H1 (cell line): ENCODE data around the gene VPS72. TPM values are rescaled to one million over a fixed set of nuclear protein-coding genes. Genes with fewer than 3 reads are reported as not detected.

ENCODE experiments used
- CTCF ChIA-PET: fragments of 300-600 bp; sonication (Branson Sonifier 250); formaldehyde crosslinking; loops from one replicate; lab custom pipeline; 2021; ENCODE audit not compliant: partially characterized antibody; lab: Charles Lee
- POLR2A ChIA-PET: fragments of 300-600 bp; sonication (Branson Sonifier 250); formaldehyde crosslinking; loops from one replicate; lab custom pipeline; 2021; ENCODE audit warnings: inconsistent platforms; ENCODE audit not compliant: partially characterized antibody; lab: Charles Lee
- DNase-seq, 2 experiments: peaks; one replicate each; pipeline versions ENCODE4 v3.0.0 to v3.0.0-alpha.2; 2010 to 2022; ENCODE audit warnings: low spot score in 2 of 2, low read depth in 1 of 2, mixed read lengths in 1 of 2
- FAIRE-seq: peaks from 2 replicates; lab custom pipeline; 2011; peaks lifted over from hg19 to GRCh38; lab: Jason Lieb, UNC
- H2AFZ ChIP-seq: 2 replicates; pipeline ENCODE4 v1.8.1; 2012; ENCODE audit warnings: low read length, inconsistent platforms
- H2AK5ac ChIP-seq: 2 replicates; pipeline ENCODE4 v1.6.1; 2013; ENCODE audit warnings: low read depth, low read length
- H2BK120ac ChIP-seq: replicated peaks from 2 replicates; pipeline ENCODE3; 2013; ENCODE audit warnings: low read depth, low read length, inconsistent platforms
- H2BK12ac ChIP-seq: 2 replicates; pipeline ENCODE4 v1.6.1; 2013; ENCODE audit warnings: low read depth, low read length
- H2BK15ac ChIP-seq: 2 replicates; pipeline ENCODE4 v1.6.1; 2013; ENCODE audit warnings: low read length
- H2BK20ac ChIP-seq: 2 replicates; pipeline ENCODE4 v1.6.1; 2013; ENCODE audit warnings: low read length
- H2BK5ac ChIP-seq: 2 replicates; pipeline ENCODE4 v1.6.1; 2013; ENCODE audit warnings: low read depth, low read length
- H3K14ac ChIP-seq: 2 replicates; pipeline ENCODE4 v1.6.1; 2013; ENCODE audit warnings: inconsistent platforms; ENCODE audit not compliant: insufficient read length
- H3K18ac ChIP-seq: 2 replicates; pipeline ENCODE4 v1.6.1; 2013; ENCODE audit warnings: low read length; ENCODE audit errors: extremely low read depth
- H3K23ac ChIP-seq: 2 replicates; pipeline ENCODE4 v1.6.1; 2013; ENCODE audit warnings: inconsistent platforms; ENCODE audit not compliant: insufficient read length
- H3K23me2 ChIP-seq: 2 replicates; pipeline ENCODE4 v1.6.1; 2013; ENCODE audit warnings: low read depth, low read length
- H3K27ac ChIP-seq: 2 replicates; pipeline ENCODE4 v1.6.1; 2011; ENCODE audit warnings: low read depth, low read length, inconsistent platforms
- H3K27me3 ChIP-seq, 4 experiments: replicated peaks in 1 of 4; 1 replicate in 1 of 4; 2 replicates in 3 of 4; pipeline versions ENCODE4 v1.6.1 to v1.8.1; 2011 to 2013; ENCODE audit warnings: low read length in 3 of 4, mild to moderate bottlenecking in 3 of 4, inconsistent platforms in 2 of 4, mixed read lengths in 2 of 4, moderate library complexity in 1 of 4; ENCODE audit not compliant: control insufficient read depth in 3 of 4, insufficient read depth in 3 of 4; ENCODE audit errors: extremely low read depth in 1 of 4
- H3K36me3 ChIP-seq, 4 experiments: 2 replicates each; pipeline versions ENCODE4 v1.6.1 to v1.8.1; 2011 to 2013; ENCODE audit warnings: mild to moderate bottlenecking in 4 of 4, low read length in 3 of 4, moderate library complexity in 2 of 4, control low read depth in 1 of 4, inconsistent platforms in 1 of 4; ENCODE audit not compliant: insufficient read depth in 4 of 4, control insufficient read depth in 2 of 4
- H3K4ac ChIP-seq: replicated peaks from 2 replicates; pipeline ENCODE3; 2013; ENCODE audit warnings: low read length, low read depth, mixed read lengths, inconsistent platforms; ENCODE audit not compliant: insufficient read length
- H3K4me1 ChIP-seq, 4 experiments: replicated peaks in 1 of 4; 1 replicate in 1 of 4; 2 replicates in 3 of 4; pipeline versions ENCODE4 v1.6.1 to v1.8.1; 2011 to 2013; ENCODE audit warnings: low read length in 3 of 4, inconsistent platforms in 2 of 4, mixed read lengths in 1 of 4; ENCODE audit not compliant: insufficient read depth in 4 of 4, control insufficient read depth in 3 of 4
- H3K4me2 ChIP-seq, 2 experiments: 2 replicates each; pipeline versions ENCODE4 v1.6.1 to v1.8.1; 2011 to 2013; ENCODE audit warnings: low read depth in 2 of 2, low read length in 2 of 2, control low read depth in 1 of 2, inconsistent platforms in 1 of 2, mild to moderate bottlenecking in 1 of 2; ENCODE audit not compliant: insufficient read depth in 1 of 2
- H3K4me3 ChIP-seq, 4 experiments: fragments of 200-600, 300-600 bp in 1 of 4; sonication (generic), shearing (Covaris generic), sonication (Bioruptor Twin) in 1 of 4; 2 replicates each; pipeline versions ENCODE4 v1.5.1 to v1.8.1; 2011 to 2016; ENCODE audit warnings: low read length in 4 of 4, low read depth in 3 of 4, control low read depth in 2 of 4, inconsistent platforms in 2 of 4, mild to moderate bottlenecking in 2 of 4, mixed read lengths in 1 of 4, moderate library complexity in 1 of 4; ENCODE audit not compliant: insufficient read depth in 2 of 4; ENCODE audit errors: extremely low read depth in 1 of 4
- H3K56ac ChIP-seq: replicated peaks from 2 replicates; pipeline ENCODE3; 2013; ENCODE audit warnings: low read depth, mild to moderate bottlenecking, mixed read lengths, low read length, inconsistent platforms; ENCODE audit not compliant: insufficient read length
- H3K79me1 ChIP-seq: 2 replicates; pipeline ENCODE4 v1.6.1; 2013; ENCODE audit warnings: low read depth, low read length, control low read depth
- H3K79me2 ChIP-seq, 2 experiments: 2 replicates each; pipeline versions ENCODE4 v1.6.1 to v1.8.1; 2012 to 2013; ENCODE audit warnings: low read length in 2 of 2, mild to moderate bottlenecking in 2 of 2, inconsistent platforms in 1 of 2; ENCODE audit not compliant: insufficient read depth in 2 of 2, control insufficient read depth in 1 of 2
- H3K9ac ChIP-seq, 4 experiments: replicated peaks in 1 of 4; 1 replicate in 1 of 4; 2 replicates in 3 of 4; pipeline versions ENCODE4 v1.6.1 to v1.8.1; 2011 to 2013; ENCODE audit warnings: low read depth in 3 of 4, low read length in 3 of 4, control low read depth in 2 of 4, mild to moderate bottlenecking in 2 of 4, moderate library complexity in 2 of 4, inconsistent platforms in 1 of 4; ENCODE audit errors: extremely low read depth in 1 of 4
- H3K9me3 ChIP-seq, 2 experiments: 2 replicates each; pipeline versions ENCODE4 v1.6.1 to v1.8.1; 2012 to 2013; ENCODE audit warnings: mild to moderate bottlenecking in 2 of 2, moderate library complexity in 2 of 2, control low read depth in 1 of 2, inconsistent platforms in 1 of 2, low read depth in 1 of 2, low read length in 1 of 2, mixed read lengths in 1 of 2; ENCODE audit not compliant: insufficient read depth in 2 of 2
- H4K20me1 ChIP-seq, 2 experiments: replicated peaks in 1 of 2; 2 replicates each; pipeline versions ENCODE3 to v1.8.1; 2011 to 2013; ENCODE audit warnings: inconsistent platforms in 2 of 2, low read length in 2 of 2, mild to moderate bottlenecking in 1 of 2; ENCODE audit not compliant: insufficient read depth in 2 of 2, control insufficient read depth in 1 of 2
- H4K5ac ChIP-seq: 2 replicates; pipeline ENCODE4 v1.6.1; 2013; ENCODE audit warnings: low read length, low read depth, mixed read lengths, inconsistent platforms; ENCODE audit not compliant: insufficient read length
- H4K8ac ChIP-seq: 2 replicates; pipeline ENCODE4 v1.8.0; 2013; ENCODE audit warnings: mild to moderate bottlenecking, moderate library complexity, low read length, inconsistent platforms; ENCODE audit not compliant: insufficient read depth; ENCODE audit errors: extremely low read depth
- H4K91ac ChIP-seq: replicated peaks from 2 replicates; pipeline ENCODE3; 2013; ENCODE audit warnings: low read length, mixed read lengths, inconsistent platforms; ENCODE audit not compliant: insufficient read length
- KDM5A ChIP-seq: fragments of 200-600 bp; IDR thresholded peaks from 2 replicates; pipeline ENCODE4 v1.7.1; 2012; ENCODE audit warnings: mild to moderate bottlenecking, low read length, inconsistent platforms, mixed read lengths
- NANOG ChIP-seq: IDR thresholded peaks from 2 replicates; pipeline ENCODE4 v1.6.1; 2011; ENCODE audit warnings: low read length, low read depth, mild to moderate bottlenecking, inconsistent platforms; ENCODE audit not compliant: insufficient read depth, poor library complexity, severe bottlenecking
- WGBS, 2 experiments: shearing (Covaris generic) in 1 of 2; methylation state at CpG; one replicate each; pipeline versions ENCODE4 v1.1.6 to v1.1.7; 2013 to 2015; ENCODE audit warnings: low lambda C conversion rate in 2 of 2, mixed read lengths in 2 of 2, inconsistent platforms in 1 of 2, low coverage in 1 of 2, missing lambda C conversion rate in 1 of 2; ENCODE audit not compliant: insufficient replicate concordance in 2 of 2, insufficient coverage in 1 of 2, insufficient read length in 1 of 2; ENCODE audit errors: extremely low coverage in 1 of 2, missing lambda C conversion rate in 1 of 2; 5-methylcytosine and 5-hydroxymethylcytosine counted together
- polyA plus RNA-seq, 7 experiments: library from polyadenylated mRNA; depleted of rRNA in 3 of 7; stranded (reverse) in 5 of 7; unstranded in 2 of 7; fragments of >200 nt in 5 of 7; fragments of 200-250 nt in 2 of 7; gene quantifications; 1 replicate in 5 of 7; 2 replicates in 1 of 7; 4 replicates in 1 of 7; pipeline versions ENCODE4 v1.2.1 to v1.2.3, GENCODE V29; 2011 to 2013; ENCODE audit warnings: missing spikeins in 2 of 7, mixed read lengths in 2 of 7
- total RNA-seq: library from RNA; stranded (reverse); fragmentation: NEBNext Ultra II Directional; extraction: Animal tissue kit (Norgen Biotek cat#: 25700); gene quantifications from 2 replicates; pipeline ENCODE4 v1.2.1, GENCODE V29; 2021

The VPS72 gene
- total and polyA plus RNA-seq, 2 of the 8 experiments (the other 6 are each of a cell fraction or from before 2014, with no cell fraction given) = 86.6 to 121 TPM

GRCh38 chr1:151134396-151134795 is 55.6 kb downstream of the VPS72 start:
- no peaks in the 10 kb centered on the region for H3K79me2 ChIP-seq
- H2BK120ac ChIP-seq = no peak overlapping the region
- peaks cover 15% of the 10 kb centered on the region for H3K23me2 ChIP-seq
- H3K9ac ChIP-seq = no peak overlapping the region; a peak in 1 of 7 replicates
- H2BK20ac ChIP-seq = no peak overlapping the region
- WGBS, 2 experiments = 95% methylated on average over 3 of the region's 3 CpGs; no CpG with 5 or more reads in 1 of the 2 experiments
- peaks cover 0 to 28% (median 20%) of the 10 kb centered on the region in 4 experiments; a peak in 5 of 7 replicates for H3K27me3 ChIP-seq
- FAIRE-seq = no peak
- H4K8ac ChIP-seq = no peak overlapping the region
- no peak overlapping the region for H4K91ac ChIP-seq
- no peak overlapping the region for H3K23ac ChIP-seq
- no peak overlapping the region for H3K4me3 ChIP-seq
- no peak overlapping the region for H3K56ac ChIP-seq
- no peak overlapping the region for H2AK5ac ChIP-seq
- DNase-seq = no peak
- no peak overlapping the region for H3K27ac ChIP-seq
- peaks cover 0 to 10% (median 2%) of the 10 kb centered on the region in 4 experiments; a peak in 3 of 8 replicates for H3K36me3 ChIP-seq
- H3K18ac ChIP-seq = no peak overlapping the region
- no peak overlapping the region for H4K5ac ChIP-seq
- H3K79me1 ChIP-seq = no peaks in the 10 kb centered on the region
- ChIA-PET POLR2A (interaction anchor here (0.6 to 9.8 kb wide), 6 partner anchors 9 to 96 kb away, joined by 3 to 124 read pairs (median 4); partner anchors contain the start of genes C1orf56, SEMA6C and VPS72), CTCF (interaction anchor here (0.9 to 7.9 kb wide), 10 partner anchors 8 to 110 kb away, joined by 3 to 94 read pairs (median 4); partner anchors contain the start of genes TMOD4 and TNFAIP8L2)
- H3K14ac ChIP-seq = no peak overlapping the region
- no peak overlapping the region for H2AFZ ChIP-seq
- H3K4me2 ChIP-seq = no peak overlapping the region; a peak in 1 of 4 replicates
- no peak overlapping the region for H2BK5ac ChIP-seq
- no peak overlapping the region for H2BK12ac ChIP-seq
- no peak overlapping the region for H3K4ac ChIP-seq
- H3K4me1 ChIP-seq = peaks cover 0 to 12% (median 8%) of the 10 kb centered on the region in 4 experiments; a peak in 5 of 7 replicates
- TF ChIP-seq NANOG = no peak
- no peak for TF ChIP-seq KDM5A
- no peak overlapping the region for H2BK15ac ChIP-seq
- peaks cover 3 to 4% of the 10 kb centered on the region in 2 experiments for H4K20me1 ChIP-seq
- no peaks in the 10 kb centered on the region for H3K9me3 ChIP-seq
